Right lobe of liver (tissue), 6 donors: Measurements from ENCODE around the gene CHST15. TPM values are rescaled to one million over a fixed set of nuclear protein-coding genes. Genes with fewer than 3 reads are reported as not detected.

Experiments used
- ATAC-seq, 4 donors: fragments of 200-7000 bp; cut with Tn5 transposase; one replicate each; pipeline ENCODE4 v1.9.1; 2020; ENCODE audit warnings: mild to moderate bottlenecking in 4 of 4, moderate library complexity in 4 of 4
- DNase-seq, 3 donors: peaks; one replicate each; pipeline ENCODE4 v3.0.0-alpha.2; 2020
- H3K27ac ChIP-seq, 3 donors: fragments of 200-600 bp; one replicate each; pipeline ENCODE4 v1.8.0; 2022
- H3K27me3 ChIP-seq, 2 donors: fragments of 200-600 bp; one replicate each; pipeline ENCODE4 v1.8.0; 2022
- H3K36me3 ChIP-seq, 4 donors: fragments of 200-600 bp; sonication (generic) in 1 of 4; one replicate each; pipeline versions ENCODE4 v1.5.1 to v1.8.0; 2017 to 2022; ENCODE audit warnings: control low read depth in 1 of 4
- H3K4me1 ChIP-seq, 4 donors: fragments of 200-600 bp; sonication (generic) in 1 of 4; one replicate each; pipeline versions ENCODE4 v1.5.1 to v1.8.0; 2017 to 2022; ENCODE audit warnings: control low read depth in 1 of 4
- H3K4me3 ChIP-seq, 3 donors: fragments of 200-600 bp; one replicate each; pipeline ENCODE4 v1.8.0; 2022
- H3K9me3 ChIP-seq, 4 donors: fragments of 200-600 bp; sonication (generic) in 1 of 4; one replicate each; pipeline versions ENCODE4 v1.5.1 to v1.8.0; 2017 to 2022; ENCODE audit warnings: control low read depth in 1 of 4
- POLR2A ChIP-seq: fragments of 450-650 bp; IDR thresholded peaks from one replicate; pipeline ENCODE4 v1.6.1; 2017; ENCODE audit warnings: antibody characterized with exemption, mild to moderate bottlenecking
- WGBS: methylation state at CpG from one replicate; pipeline ENCODE4 v1.1.6; 2018; ENCODE audit warnings: low coverage, low lambda C conversion rate; ENCODE audit not compliant: insufficient coverage; ENCODE audit errors: missing lambda C conversion rate; 5-methylcytosine and 5-hydroxymethylcytosine counted together
- intact Hi-C, 2 donors: fragments of 100-400 bp; cut with DNase I; formaldehyde crosslinking; loops; one replicate each; pipeline versions ENCODE4 v1.11.2 to v1.14.1; 2022
- total RNA-seq, 6 experiments: library from RNA; depleted of rRNA in 2 of 6; stranded (reverse); fragments of >200 nt in 2 of 6; fragmentation: NEBNext Ultra II Directional in 3 of 6; extraction: Animal tissue kit (Norgen Biotek cat#: 25700) in 3 of 6; gene quantifications; one replicate each; pipeline versions ENCODE4 v1.1.0 to v1.2.4, GENCODE V29; 2016 to 2023
- TF ChIP-seq, protein P1 (sequence below), 4 donors: fragments of 200-600 bp in 3 of 4; fragments of 450-650 bp in 1 of 4; IDR thresholded peaks; one replicate each; pipeline versions ENCODE4 v1.5.1 to v1.8.0; 2016 to 2022; ENCODE audit warnings: antibody characterized with exemption in 4 of 4, mild to moderate bottlenecking in 2 of 4
- donor health status: DM: no; HTN: yes; CAD: no.
- donor health status: DM: no; HTN: no; CAD: no.
- donor health status: DM: no; HTN: no; CAD: no.
- donor health status: DM: no; HTN: yes; CAD: no.
- donor health status: DM: no; HTN: yes; CAD: no.

CHST15 gene
- total RNA-seq, 6 experiments from 2014 or later: 9.2 to 25.8 (median 11.8) TPM

DNA sequence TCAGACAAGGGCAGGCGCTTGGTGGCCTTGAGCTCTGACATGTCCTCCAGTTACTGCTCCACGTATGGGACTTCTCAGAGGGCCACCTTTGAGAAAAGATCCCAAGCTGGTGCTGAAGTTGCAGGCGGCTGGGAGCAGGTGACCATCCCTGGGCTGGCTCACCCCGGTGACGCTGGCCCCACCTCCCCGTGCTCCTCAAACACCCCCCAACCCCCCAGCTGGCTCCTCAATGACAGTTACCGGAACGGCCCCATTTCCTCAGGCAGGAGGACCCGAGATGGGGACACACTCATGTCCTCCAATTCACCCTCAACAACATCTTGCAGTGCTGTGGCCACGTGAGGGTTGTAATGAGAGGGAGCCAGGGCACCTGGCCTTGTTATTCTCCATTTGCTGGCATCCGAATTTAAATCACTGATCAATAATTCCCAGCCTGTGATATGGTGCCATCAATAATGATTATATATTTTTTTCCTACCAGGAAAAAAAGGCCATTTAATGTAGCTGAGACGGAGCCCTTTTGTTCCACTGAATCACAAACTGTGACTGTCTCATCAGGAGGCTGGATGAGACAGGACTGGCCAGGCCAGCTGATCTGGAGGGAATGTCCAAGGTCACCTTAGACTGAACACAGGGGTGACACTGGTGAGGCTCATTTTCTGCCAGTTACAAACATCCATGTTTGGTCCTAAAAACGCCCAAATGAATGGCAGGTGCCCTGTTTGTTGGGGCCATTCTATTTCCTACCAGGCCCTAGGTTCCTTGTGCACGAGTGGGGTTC lies 64.5 kb downstream of the CHST15 start:
- H3K36me3 ChIP-seq: no peaks in the 10 kb centered on the region
- H3K4me3 ChIP-seq: no peak overlapping the region
- no peak overlapping the region for H3K27ac ChIP-seq
- ATAC-seq: peak in 1 of 4 donors; percentile 8
- no peaks in the 10 kb centered on the region for H3K9me3 ChIP-seq
- TF ChIP-seq POLR2A: no peak
- TF ChIP-seq, protein P1, sequence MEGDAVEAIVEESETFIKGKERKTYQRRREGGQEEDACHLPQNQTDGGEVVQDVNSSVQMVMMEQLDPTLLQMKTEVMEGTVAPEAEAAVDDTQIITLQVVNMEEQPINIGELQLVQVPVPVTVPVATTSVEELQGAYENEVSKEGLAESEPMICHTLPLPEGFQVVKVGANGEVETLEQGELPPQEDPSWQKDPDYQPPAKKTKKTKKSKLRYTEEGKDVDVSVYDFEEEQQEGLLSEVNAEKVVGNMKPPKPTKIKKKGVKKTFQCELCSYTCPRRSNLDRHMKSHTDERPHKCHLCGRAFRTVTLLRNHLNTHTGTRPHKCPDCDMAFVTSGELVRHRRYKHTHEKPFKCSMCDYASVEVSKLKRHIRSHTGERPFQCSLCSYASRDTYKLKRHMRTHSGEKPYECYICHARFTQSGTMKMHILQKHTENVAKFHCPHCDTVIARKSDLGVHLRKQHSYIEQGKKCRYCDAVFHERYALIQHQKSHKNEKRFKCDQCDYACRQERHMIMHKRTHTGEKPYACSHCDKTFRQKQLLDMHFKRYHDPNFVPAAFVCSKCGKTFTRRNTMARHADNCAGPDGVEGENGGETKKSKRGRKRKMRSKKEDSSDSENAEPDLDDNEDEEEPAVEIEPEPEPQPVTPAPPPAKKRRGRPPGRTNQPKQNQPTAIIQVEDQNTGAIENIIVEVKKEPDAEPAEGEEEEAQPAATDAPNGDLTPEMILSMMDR (IDR thresholded peaks at IDR 0.05): no peak
- WGBS: 49% methylated on average over 6 of the region's 14 CpGs
- H3K27me3 ChIP-seq: no peaks in the 10 kb centered on the region
- no peak for DNase-seq
- peaks cover 0 to 12% (median 5%) of the 10 kb centered on the region in 4 donors for H3K4me1 ChIP-seq
- intact Hi-C loops: no loop called here

DNA sequence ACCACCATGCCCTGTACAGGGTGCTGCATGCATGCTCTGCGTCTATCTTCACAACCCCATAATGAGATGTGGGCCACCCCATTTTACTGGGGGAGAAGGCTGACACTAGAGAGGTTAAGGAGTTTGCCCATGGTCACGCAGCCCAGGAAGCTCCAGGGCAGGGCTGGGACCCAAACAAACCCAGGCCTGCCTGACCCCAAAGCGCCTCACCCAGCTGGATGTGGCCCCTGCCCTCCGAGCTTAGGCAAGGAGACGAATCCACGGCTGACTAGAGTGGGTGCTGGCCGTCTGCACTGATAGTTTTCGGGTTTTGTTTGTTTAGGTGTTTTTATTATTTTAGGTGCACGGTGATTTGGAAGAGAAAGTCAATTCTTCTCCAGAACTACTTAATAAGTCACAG lies 65.7 kb downstream of the CHST15 start:
- Histone ChIP-seq H3K36me3 (no peaks in the 10 kb centered on the region), H3K9me3 (no peaks in the 10 kb centered on the region), H3K4me3 (no peak overlapping the region), H3K27me3 (no peaks in the 10 kb centered on the region), H3K27ac (no peak overlapping the region), H3K4me1 (peaks cover 0 to 12% (median 3%) of the 10 kb centered on the region in 4 donors)
- DNase-seq (peak in 1 of 3 donors; percentile 37), ATAC-seq (no peak)
- TF ChIP-seq, protein P1 (IDR thresholded peaks at IDR 0.05): no peak
- no peak for TF ChIP-seq POLR2A
- 78% methylated on average over 8 of the region's 9 CpGs for WGBS
- intact Hi-C loops: no loop called here

DNA sequence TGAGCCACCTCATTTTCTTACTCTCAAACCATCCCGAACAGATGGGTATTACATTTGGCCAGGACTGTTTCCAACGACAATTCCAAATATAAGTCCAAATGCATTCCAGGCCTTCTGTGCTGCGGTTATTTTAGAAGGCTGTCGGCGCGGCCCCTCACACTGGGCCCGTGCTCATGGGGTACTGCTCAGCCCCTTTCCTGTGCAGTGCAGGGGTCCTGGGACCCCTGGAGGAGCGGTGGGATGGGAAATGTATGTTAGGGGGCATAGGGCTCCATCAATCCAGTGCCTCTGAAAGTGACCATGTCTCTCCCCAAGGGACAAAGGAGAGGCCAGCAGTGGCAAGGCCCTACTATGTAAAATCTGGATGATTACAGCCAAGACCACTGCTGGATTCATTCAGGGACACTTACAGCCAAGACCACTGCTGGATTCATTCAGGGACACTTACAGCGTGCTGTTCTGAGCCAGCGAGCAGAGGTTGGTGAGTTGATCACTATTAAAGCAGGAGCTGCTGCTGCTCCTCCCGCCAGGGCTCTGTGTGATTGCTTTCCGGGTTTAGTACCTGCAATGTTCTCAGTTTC lies 66.3 kb downstream of the CHST15 start:
- H3K9me3 ChIP-seq: no peaks in the 10 kb centered on the region
- H3K27ac ChIP-seq: no peak overlapping the region
- 60% methylated on average over 1 of the region's 12 CpGs for WGBS
- no peaks in the 10 kb centered on the region for H3K36me3 ChIP-seq
- H3K27me3 ChIP-seq: no peaks in the 10 kb centered on the region
- DNase-seq (peak in 1 of 3 donors; percentile 37), ATAC-seq (no peak)
- H3K4me3 ChIP-seq: no peak overlapping the region
- intact Hi-C loops: no loop called here
- TF ChIP-seq POLR2A: no peak
- TF ChIP-seq, protein P1 (IDR thresholded peaks at IDR 0.05): no peak
- peaks cover 0 to 12% (median 3%) of the 10 kb centered on the region in 4 donors for H3K4me1 ChIP-seq

DNA sequence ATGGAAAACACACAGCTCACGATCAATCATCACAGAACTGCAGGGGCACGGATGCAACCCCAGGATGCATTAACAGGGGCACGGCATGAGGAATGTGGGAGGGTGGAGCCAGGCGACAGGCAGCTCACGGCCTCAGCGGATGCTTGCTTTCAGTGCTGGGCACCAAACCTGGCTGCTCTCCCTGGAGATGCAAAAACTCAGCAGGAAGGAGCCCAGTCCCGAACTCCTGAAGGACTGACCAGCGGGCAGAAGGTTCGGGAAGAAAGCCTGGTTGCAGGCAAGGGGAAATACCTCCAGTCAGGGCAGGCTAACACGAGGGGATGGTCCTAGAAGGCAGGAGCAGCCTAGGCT lies 66.8 kb downstream of the CHST15 start:
- Histone ChIP-seq H3K4me3 (no peak overlapping the region), H3K27ac (no peak overlapping the region), H3K9me3 (no peaks in the 10 kb centered on the region), H3K27me3 (no peaks in the 10 kb centered on the region), H3K4me1 (peaks cover 0 to 12% (median 3%) of the 10 kb centered on the region in 4 donors), H3K36me3 (no peaks in the 10 kb centered on the region)
- intact Hi-C loops: no loop called here
- TF ChIP-seq, protein P1 (IDR thresholded peaks at IDR 0.05): no peak
- no peak for TF ChIP-seq POLR2A
- ATAC-seq (no peak), DNase-seq (peak in 1 of 3 donors; percentile 40)
- WGBS: 40% methylated on average over 2 of the region's 10 CpGs
